Measurements from ENCODE around the gene ROBO2. TPM values are rescaled to one million over a fixed set of nuclear protein-coding genes. Genes with fewer than 3 reads are reported as not detected.

ROBO2 gene
- total and polyA plus RNA-seq, 5 donors = 0.05 to 2.1 (median 0.39) TPM; not detected in 1

DNA sequence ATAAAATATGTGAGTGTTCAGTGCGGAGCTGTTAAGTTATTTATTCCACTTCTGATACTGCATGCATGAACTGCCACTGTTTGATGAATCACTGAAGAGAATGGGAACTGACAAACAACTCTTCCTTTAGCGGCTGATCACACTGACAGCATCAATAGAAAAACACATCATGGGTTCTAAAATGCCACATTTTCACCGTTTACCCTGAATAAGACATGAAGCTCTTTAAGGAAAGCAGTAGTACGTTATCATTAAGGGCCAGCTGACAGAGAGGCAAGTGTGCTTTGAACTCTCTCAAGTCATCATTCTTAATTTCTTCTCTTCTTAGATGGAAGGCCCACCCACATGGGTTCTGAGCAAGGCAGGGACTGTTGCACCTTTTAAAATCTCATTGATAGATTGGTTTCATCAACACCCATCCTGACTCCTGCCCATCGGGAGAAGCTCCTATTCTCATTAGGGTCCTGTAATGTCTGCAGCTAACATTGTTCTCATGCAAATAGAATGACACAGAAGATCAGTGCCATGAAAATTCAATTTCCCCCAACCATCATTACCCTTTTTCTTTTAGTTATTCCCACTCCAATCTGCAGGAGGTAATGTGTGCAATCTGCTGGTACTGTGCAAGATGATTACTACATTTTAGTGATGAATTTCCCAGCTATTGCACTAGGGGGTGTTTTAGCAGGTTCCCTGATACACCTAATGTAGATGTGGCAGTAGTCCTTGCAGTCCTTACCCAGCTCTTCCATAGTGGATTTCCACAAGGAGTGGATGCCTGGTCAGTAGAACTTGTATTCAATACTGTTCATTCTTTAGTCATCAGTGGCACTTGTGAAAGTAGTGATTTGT is 119.1 kb downstream of the ROBO2 start:
- no peaks in the 10 kb centered on the region for H3K9me3 ChIP-seq (ENCODE audit: control insufficient read depth, low read length)
- intact Hi-C loops (cut with DNase I) = no loop called here
- H3K4me1 ChIP-seq (ENCODE audit: control insufficient read depth, insufficient read depth, low read length) = no peaks in the 10 kb centered on the region
- H3K4me3 ChIP-seq (ENCODE audit: low read length) = no peak overlapping the region
- H3K27me3 ChIP-seq (ENCODE audit: control insufficient read depth, insufficient read depth) = no peaks in the 10 kb centered on the region
- DNase-seq (no peak), ATAC-seq (no peak)
- 47% methylated on average over 5 of the region's 5 CpGs for WGBS
- no peak overlapping the region for H3K27ac ChIP-seq (ENCODE audit: low read length)

GRCh38 chr3:77160931-77161497 is 121.1 kb downstream of the ROBO2 start:
- Histone ChIP-seq H3K27me3 (ENCODE audit: control insufficient read depth, insufficient read depth) (no peaks in the 10 kb centered on the region), H3K27ac (ENCODE audit: low read length) (no peak overlapping the region), H3K4me1 (ENCODE audit: control insufficient read depth, insufficient read depth, low read length) (no peaks in the 10 kb centered on the region), H3K4me3 (ENCODE audit: low read length) (no peak overlapping the region), H3K9me3 (ENCODE audit: control insufficient read depth, low read length) (no peaks in the 10 kb centered on the region)
- intact Hi-C loops (cut with DNase I) = no loop called here
- 93% methylated on average over 2 of the region's 2 CpGs for WGBS
- ATAC-seq = no peak
- DNase-seq = no peak

- no peak overlapping the region for H3K27ac ChIP-seq (ENCODE audit: low read length)
- intact Hi-C loops (cut with DNase I) = no loop called here
- ATAC-seq = no peak
- DNase-seq = no peak
- H3K4me1 ChIP-seq (ENCODE audit: control insufficient read depth, insufficient read depth, low read length) = no peaks in the 10 kb centered on the region
- no peak overlapping the region for H3K4me3 ChIP-seq (ENCODE audit: low read length)
- no peaks in the 10 kb centered on the region for H3K27me3 ChIP-seq (ENCODE audit: control insufficient read depth, insufficient read depth)
- no peaks in the 10 kb centered on the region for H3K9me3 ChIP-seq (ENCODE audit: control insufficient read depth, low read length)
- WGBS = 71% methylated on average over 4 of the region's 4 CpGs
Observed at GRCh38 chr3:77169823-77170222, 129.9 kb downstream of the ROBO2 start.

GRCh38 chr3:77171026-77171425 is 131.1 kb downstream of the ROBO2 start:
- no peaks in the 10 kb centered on the region for H3K9me3 ChIP-seq (ENCODE audit: control insufficient read depth, low read length)
- ATAC-seq = no peak
- H3K4me1 ChIP-seq (ENCODE audit: control insufficient read depth, insufficient read depth, low read length) = no peaks in the 10 kb centered on the region
- H3K27ac ChIP-seq (ENCODE audit: low read length) = no peak overlapping the region
- DNase-seq = no peak
- WGBS = 72% methylated on average over 5 of the region's 5 CpGs
- intact Hi-C loops (cut with DNase I) = no loop called here
- no peaks in the 10 kb centered on the region for H3K27me3 ChIP-seq (ENCODE audit: control insufficient read depth, insufficient read depth)
- H3K4me3 ChIP-seq (ENCODE audit: low read length) = no peak overlapping the region

DNA sequence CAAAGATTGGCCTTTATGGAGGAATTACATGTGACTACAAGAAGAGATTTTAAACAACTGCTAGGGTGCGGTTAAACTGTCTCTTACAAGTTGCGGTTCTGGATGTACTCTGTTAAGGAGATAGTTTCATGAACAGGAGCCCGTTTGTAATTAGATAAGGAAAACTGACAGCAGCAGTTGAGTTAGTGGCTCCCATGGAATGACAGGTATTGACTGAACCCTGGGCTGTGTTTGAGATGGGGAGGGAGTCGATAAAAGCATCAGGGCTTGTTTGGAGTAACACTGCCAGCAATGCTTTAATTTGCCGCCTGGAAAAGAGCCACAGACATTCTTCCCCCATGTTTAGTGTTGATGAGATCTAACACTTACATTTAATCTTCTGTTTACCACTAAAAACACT is 139.9 kb downstream of the ROBO2 start:
- DNase-seq = no peak
- WGBS = 33% methylated on average over 5 of the region's 5 CpGs

GRCh38 chr3:77182341-77182740 is 142.4 kb downstream of the ROBO2 start:
- H3K9me3 ChIP-seq (ENCODE audit: control insufficient read depth, low read length) = no peaks in the 10 kb centered on the region
- ATAC-seq (no peak), DNase-seq (no peak)
- H3K4me3 ChIP-seq (ENCODE audit: low read length) = no peak overlapping the region
- intact Hi-C loops (cut with DNase I) = no loop called here
- H3K4me1 ChIP-seq (ENCODE audit: control insufficient read depth, insufficient read depth, low read length) = no peaks in the 10 kb centered on the region
- no peak overlapping the region for H3K27ac ChIP-seq (ENCODE audit: low read length)
- no peaks in the 10 kb centered on the region for H3K27me3 ChIP-seq (ENCODE audit: control insufficient read depth, insufficient read depth)
- 84% methylated on average over 4 of the region's 4 CpGs for WGBS

More for the DNA sequence above, 139.9 kb downstream of the ROBO2 start:
- Histone ChIP-seq H3K4me1 (ENCODE audit: control insufficient read depth, insufficient read depth, low read length) (no peaks in the 10 kb centered on the region), H3K4me3 (ENCODE audit: low read length) (no peak overlapping the region), H3K9me3 (ENCODE audit: control insufficient read depth, low read length) (no peaks in the 10 kb centered on the region), H3K27ac (ENCODE audit: low read length) (no peak overlapping the region), H3K27me3 (ENCODE audit: control insufficient read depth, insufficient read depth) (no peaks in the 10 kb centered on the region)
- intact Hi-C loops (cut with DNase I) = no loop called here
- no peak for ATAC-seq

- no peaks in the 10 kb centered on the region for H3K4me1 ChIP-seq (ENCODE audit: control insufficient read depth, insufficient read depth, low read length)
- H3K4me3 ChIP-seq (ENCODE audit: low read length) = no peak overlapping the region
- no peak for ATAC-seq
- DNase-seq = no peak
- no peaks in the 10 kb centered on the region for H3K27me3 ChIP-seq (ENCODE audit: control insufficient read depth, insufficient read depth)
- 40% methylated on average over 1 of the region's 1 CpG for WGBS
- H3K9me3 ChIP-seq (ENCODE audit: control insufficient read depth, low read length) = no peaks in the 10 kb centered on the region
- no peak overlapping the region for H3K27ac ChIP-seq (ENCODE audit: low read length)
- intact Hi-C loops (cut with DNase I) = no loop called here
Observed at GRCh38 chr3:77186319-77186718, 146.4 kb downstream of the ROBO2 start.

GRCh38 chr3:77186728-77187127 is 146.8 kb downstream of the ROBO2 start:
- Histone ChIP-seq H3K27ac (ENCODE audit: low read length) (no peak overlapping the region), H3K4me1 (ENCODE audit: control insufficient read depth, insufficient read depth, low read length) (no peaks in the 10 kb centered on the region), H3K4me3 (ENCODE audit: low read length) (no peak overlapping the region), H3K9me3 (ENCODE audit: control insufficient read depth, low read length) (no peaks in the 10 kb centered on the region), H3K27me3 (ENCODE audit: control insufficient read depth, insufficient read depth) (no peaks in the 10 kb centered on the region)
- intact Hi-C loops (cut with DNase I) = no loop called here
- no peak for ATAC-seq
- 40% methylated on average over 4 of the region's 4 CpGs for WGBS
- no peak for DNase-seq

GRCh38 chr3:77188210-77188609 is 148.3 kb downstream of the ROBO2 start:
- no peak overlapping the region for H3K27ac ChIP-seq (ENCODE audit: low read length)
- no peak overlapping the region for H3K4me3 ChIP-seq (ENCODE audit: low read length)
- H3K9me3 ChIP-seq (ENCODE audit: control insufficient read depth, low read length) = no peaks in the 10 kb centered on the region
- 79% methylated on average over 2 of the region's 2 CpGs for WGBS
- intact Hi-C loops (cut with DNase I) = no loop called here
- no peak for ATAC-seq
- no peak for DNase-seq
- no peaks in the 10 kb centered on the region for H3K4me1 ChIP-seq (ENCODE audit: control insufficient read depth, insufficient read depth, low read length)
- H3K27me3 ChIP-seq (ENCODE audit: control insufficient read depth, insufficient read depth) = no peaks in the 10 kb centered on the region

- no peaks in the 10 kb centered on the region for H3K4me1 ChIP-seq (ENCODE audit: control insufficient read depth, insufficient read depth, low read length)
- WGBS = 63% methylated on average over 2 of the region's 2 CpGs
- DNase-seq (no peak), ATAC-seq (no peak)
- H3K27ac ChIP-seq (ENCODE audit: low read length) = no peak overlapping the region
- no peak overlapping the region for H3K4me3 ChIP-seq (ENCODE audit: low read length)
- no peaks in the 10 kb centered on the region for H3K27me3 ChIP-seq (ENCODE audit: control insufficient read depth, insufficient read depth)
- H3K9me3 ChIP-seq (ENCODE audit: control insufficient read depth, low read length) = no peaks in the 10 kb centered on the region
- intact Hi-C loops (cut with DNase I) = no loop called here
Observed at GRCh38 chr3:77189258-77189657, 149.4 kb downstream of the ROBO2 start.

- 51% methylated on average over 2 of the region's 2 CpGs for WGBS
- ATAC-seq (no peak), DNase-seq (no peak)
- Histone ChIP-seq H3K27me3 (ENCODE audit: control insufficient read depth, insufficient read depth) (no peaks in the 10 kb centered on the region), H3K9me3 (ENCODE audit: control insufficient read depth, low read length) (no peaks in the 10 kb centered on the region), H3K4me1 (ENCODE audit: control insufficient read depth, insufficient read depth, low read length) (no peaks in the 10 kb centered on the region), H3K27ac (ENCODE audit: low read length) (no peak overlapping the region), H3K4me3 (ENCODE audit: low read length) (no peak overlapping the region)
- intact Hi-C loops (cut with DNase I) = no loop called here
Observed at GRCh38 chr3:77189684-77190083, 149.8 kb downstream of the ROBO2 start.

All from right cardiac atrium (tissue), 5 donors.